ENCODE measurements around the gene SNU13.
"Not testable (repeated sequence)": the region's sequence is repeated elsewhere in the genome, so short reads cannot be mapped to it uniquely, and the experiment has no call there.

SNU13 gene

DNA sequence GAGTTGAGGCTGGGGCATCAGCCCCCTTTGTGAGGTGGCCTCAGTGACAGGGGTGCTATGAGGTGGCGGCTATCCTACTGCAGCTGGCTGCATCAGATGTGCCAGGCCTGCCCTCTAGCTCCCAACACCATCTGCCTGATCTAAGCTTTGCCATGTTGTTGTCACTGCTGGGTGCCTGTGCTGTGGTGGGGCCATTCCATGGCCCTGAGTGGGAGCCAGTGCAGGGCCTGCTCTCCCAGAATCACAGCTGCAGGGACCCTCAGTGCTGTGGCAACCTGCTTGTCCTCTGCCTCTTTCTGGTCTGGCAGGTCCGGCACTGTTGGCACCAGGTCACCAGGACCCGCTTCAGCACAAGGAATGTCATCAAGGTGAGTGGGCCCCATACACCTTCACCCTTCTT lies 1.8 kb upstream of the SNU13 start:
- H3K4me3 ChIP-seq (ENCODE audit: low read length): no peak overlapping the region
- TF ChIP-seq, protein P1, sequence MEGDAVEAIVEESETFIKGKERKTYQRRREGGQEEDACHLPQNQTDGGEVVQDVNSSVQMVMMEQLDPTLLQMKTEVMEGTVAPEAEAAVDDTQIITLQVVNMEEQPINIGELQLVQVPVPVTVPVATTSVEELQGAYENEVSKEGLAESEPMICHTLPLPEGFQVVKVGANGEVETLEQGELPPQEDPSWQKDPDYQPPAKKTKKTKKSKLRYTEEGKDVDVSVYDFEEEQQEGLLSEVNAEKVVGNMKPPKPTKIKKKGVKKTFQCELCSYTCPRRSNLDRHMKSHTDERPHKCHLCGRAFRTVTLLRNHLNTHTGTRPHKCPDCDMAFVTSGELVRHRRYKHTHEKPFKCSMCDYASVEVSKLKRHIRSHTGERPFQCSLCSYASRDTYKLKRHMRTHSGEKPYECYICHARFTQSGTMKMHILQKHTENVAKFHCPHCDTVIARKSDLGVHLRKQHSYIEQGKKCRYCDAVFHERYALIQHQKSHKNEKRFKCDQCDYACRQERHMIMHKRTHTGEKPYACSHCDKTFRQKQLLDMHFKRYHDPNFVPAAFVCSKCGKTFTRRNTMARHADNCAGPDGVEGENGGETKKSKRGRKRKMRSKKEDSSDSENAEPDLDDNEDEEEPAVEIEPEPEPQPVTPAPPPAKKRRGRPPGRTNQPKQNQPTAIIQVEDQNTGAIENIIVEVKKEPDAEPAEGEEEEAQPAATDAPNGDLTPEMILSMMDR (conservative IDR thresholded peaks at IDR 0.05; ENCODE audit: low read depth, low read length): no peak
- no peak for DNase-seq (ENCODE audit: low read depth)

DNA sequence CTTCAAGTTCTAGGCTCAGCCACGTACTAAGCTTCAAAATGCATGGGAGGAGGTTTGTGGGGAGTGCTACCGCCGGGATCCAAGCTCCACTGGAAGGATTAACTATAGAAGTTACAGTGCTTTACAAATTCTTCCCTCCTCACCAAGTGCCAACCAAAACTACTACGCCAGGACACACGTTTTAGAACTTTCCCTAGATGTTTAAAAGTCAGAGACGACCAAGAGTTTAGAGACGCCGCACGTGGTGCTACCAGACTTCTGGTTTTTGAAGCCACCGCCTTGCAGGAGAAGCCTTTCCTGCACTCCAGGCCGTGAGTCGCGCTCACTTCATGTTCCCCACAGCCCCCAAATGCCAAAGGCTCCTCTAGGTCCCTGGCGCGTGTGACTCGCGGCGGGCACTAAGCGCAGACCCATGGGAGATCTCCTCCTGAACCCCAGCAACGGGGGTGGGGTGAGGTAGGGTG lies 734 bp downstream of the SNU13 start:
- TF ChIP-seq, protein P1 (conservative IDR thresholded peaks at IDR 0.05; ENCODE audit: low read depth, low read length): no peak
- peak overlapping the region; percentile 87 for H3K4me3 ChIP-seq (ENCODE audit: low read length)
- DNase-seq (ENCODE audit: low read depth): no peak

DNA sequence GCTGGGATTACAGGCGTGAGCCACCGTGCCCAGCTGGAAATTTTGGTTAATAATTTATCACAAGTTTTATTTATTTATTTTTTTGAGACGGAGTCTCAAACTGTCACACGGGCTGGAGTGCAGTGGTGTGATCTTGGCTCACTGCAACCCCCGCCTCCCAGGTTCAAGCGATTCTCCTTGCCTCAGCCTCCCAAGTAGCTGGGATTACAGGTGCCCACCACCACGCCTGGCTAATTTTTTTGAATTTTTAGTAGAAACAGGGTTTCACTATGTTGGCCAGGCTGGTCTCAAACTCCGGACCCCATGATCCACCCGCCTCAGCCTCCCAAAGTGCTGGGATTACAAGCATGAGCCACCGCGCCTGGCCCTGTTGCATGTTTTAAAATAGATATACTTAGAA lies 1.8 kb downstream of the SNU13 start:
- H3K4me3 ChIP-seq (ENCODE audit: low read length); DNase-seq (ENCODE audit: low read depth): not testable (repeated sequence)

DNA sequence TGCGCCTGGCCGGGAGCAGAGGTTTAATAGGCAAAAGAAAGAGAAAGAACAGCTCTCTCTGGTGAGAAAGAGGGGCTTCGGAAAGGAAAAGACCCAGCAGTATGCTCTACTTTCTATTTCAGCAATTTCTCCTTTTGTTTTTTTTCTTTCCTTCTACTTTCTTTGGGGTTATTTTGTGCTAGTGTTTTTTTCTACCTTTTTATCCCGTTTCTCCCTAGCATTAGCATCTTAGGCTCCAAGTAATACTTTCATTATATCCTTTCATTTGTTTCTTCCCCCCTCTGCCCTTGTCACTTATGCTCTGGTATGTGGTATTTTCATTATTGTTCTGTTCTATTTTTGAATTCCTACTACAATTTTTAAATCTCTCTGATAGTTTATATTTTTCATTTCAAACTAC lies 4.5 kb downstream of the SNU13 start:
- DNase-seq (ENCODE audit: low read depth): no peak
- H3K4me3 ChIP-seq (ENCODE audit: low read length): no peak overlapping the region
- TF ChIP-seq, protein P1 (conservative IDR thresholded peaks at IDR 0.05; ENCODE audit: low read depth, low read length): no peak

DNA sequence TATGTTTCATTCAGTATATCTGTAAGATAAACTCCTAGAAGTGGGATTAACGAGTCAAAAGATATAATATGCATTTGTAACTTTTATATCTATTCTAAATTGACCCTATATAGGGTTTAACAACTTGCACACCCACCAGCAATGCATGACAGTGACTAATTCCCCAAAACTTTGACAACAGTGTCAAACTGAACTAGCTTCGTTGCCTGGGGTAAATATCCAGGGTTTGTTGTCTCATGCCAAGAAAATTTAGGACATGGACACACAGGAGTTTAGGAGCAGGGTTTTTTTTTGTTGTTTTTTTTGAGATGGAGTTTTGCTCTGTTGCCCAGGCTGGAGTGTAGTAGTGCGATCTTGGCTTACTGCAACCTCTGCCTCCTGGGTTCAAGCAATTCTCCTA lies 5.1 kb downstream of the SNU13 start:
- TF ChIP-seq, protein P1 (conservative IDR thresholded peaks at IDR 0.05; ENCODE audit: low read depth, low read length): no peak
- no peak for DNase-seq (ENCODE audit: low read depth)
- no peak overlapping the region for H3K4me3 ChIP-seq (ENCODE audit: low read length)

DNA sequence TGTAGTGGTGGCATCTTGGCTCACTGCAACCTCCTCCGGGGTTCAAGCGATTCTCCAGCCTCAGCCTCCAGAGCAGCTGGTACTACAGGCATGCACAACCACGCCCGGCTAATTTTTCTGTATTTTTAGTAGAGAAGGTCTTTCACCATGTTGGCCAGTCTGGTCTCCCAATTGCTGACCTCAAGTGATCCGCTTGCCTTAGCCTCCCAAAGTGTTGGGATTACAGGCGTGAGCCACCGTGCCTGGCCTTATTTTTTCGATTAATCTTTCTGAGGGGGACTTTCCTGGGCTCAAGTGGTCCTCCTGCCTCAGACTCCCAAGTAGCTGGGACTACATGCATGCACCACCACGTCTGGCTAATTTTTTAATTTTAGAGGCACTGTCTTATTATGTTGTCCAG lies 5.6 kb downstream of the SNU13 start:
- no peak for DNase-seq (ENCODE audit: low read depth)
- H3K4me3 ChIP-seq (ENCODE audit: low read length): peak overlapping the region; percentile 85
- TF ChIP-seq, protein P1 (conservative IDR thresholded peaks at IDR 0.05; ENCODE audit: low read depth, low read length): no peak

DNA sequence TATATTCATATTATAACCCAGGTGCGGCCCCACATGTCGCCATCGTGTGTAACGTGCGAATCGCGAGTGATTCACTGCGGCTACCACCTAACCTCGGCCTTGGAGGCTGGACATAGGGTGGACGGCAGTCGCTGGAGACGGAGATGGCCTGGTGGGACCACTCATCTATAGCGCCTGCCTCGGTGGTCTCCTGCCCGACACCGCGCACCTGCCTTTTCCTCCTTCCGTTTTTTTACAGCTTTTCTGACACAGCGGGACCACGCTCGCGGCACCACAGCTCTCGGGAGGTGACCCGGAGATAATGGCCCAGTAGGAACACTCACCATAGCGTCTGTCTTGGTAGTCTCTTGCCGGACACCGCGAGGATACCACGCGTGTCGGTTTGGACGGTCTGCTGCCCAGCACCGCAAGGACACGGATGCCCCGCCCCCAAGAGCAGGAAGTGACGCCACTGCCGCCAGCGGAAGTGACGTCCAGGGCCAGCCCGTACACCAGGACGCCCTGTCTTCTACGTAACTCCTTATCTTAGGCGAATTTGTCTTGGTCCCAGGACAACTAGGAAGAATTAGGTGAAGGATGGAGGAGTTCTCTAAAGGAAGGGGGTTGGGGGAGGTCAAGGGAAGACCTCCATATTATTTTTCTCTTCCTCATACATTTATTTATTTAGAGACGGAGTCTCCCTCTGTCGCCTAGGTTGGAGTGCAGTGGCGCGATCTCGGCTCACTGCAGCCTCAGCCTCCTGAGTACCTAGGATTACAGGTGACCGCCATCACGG lies 6.4 kb downstream of the SNU13 start:
- DNase-seq (ENCODE audit: low read depth): no peak
- H3K4me3 ChIP-seq (ENCODE audit: low read length): peak overlapping the region; percentile 85
- TF ChIP-seq, protein P1 (conservative IDR thresholded peaks at IDR 0.05; ENCODE audit: low read depth, low read length): no peak
